ENCODE measurements around the gene NRF1.
"Not testable (repeated sequence)": the region's sequence is repeated elsewhere in the genome, so short reads cannot be mapped to it uniquely, and the experiment has no call there.

Gene NRF1

DNA sequence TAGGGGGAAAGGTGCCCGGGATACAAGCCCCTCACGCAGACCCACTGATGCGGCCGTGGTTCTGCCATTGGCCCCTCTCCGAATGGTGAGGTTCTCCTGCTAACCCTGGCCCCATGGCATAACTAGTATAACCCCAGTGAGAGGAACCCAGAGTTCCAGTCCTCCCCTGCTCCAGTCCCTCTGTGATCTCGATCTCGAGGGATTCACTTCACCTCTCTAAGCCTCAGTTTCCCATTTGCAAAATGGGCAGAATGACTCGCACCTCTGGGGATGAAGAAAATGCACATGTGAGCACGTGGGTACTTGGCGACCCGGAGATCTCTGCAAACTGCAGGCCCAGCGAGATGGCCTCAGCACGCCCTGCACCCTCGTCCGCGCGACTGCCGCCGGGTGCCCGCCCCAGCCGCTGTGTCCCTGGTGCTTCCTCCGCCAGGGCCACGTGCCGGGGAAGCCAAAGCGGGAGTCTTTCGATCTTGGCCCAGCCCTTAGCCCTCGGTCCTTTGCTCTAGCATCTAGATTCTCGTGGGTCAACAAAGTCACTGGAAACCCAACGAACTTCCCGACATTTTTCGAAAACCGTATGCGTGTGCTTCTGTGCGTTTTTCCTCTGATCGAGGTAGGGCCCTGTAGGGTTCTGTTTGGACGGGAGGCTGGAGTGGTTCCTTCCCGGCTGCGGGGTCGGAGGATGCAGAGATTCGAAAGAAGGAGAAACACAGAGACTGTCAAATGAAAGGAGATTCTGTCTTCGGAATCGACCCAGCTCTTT is 171.5 kb downstream of the NRF1 start:
- no peak for DNase-seq (ENCODE audit: low spot score)

DNA sequence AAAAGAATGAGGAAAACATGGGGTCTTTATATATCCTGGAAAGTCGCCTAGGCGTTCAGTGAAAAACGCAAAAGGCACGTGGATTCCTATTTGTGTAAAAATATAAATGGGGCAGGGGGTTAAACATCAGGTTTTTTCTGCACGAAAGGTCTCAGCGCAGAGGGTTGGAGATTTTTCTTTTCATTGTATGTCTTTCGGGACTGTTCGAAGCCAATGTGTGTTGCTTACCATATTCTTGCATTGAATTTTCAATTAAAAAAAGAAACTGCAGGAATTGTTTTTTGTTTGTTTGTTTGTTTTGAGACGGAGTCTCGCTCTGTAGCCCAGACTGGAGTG is 172.0 kb downstream of the NRF1 start:
- no peak for DNase-seq (ENCODE audit: low spot score)

DNA sequence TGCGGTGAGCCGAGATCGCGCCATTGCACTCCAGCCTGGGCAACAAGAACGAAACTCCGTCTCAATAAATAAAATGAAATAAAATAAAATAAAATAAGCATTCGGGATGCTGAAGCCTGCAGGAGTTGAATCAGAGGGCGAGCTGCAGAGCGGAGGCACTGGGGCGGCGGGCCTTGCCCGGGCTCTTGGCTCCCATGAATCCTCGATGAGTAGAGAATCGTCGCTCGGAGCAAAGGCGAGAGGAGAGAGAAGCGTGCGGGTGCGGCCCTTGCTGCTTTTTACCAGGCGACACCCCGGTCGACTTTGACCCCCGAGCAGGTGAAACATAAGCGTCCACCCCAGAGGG is 172.9 kb downstream of the NRF1 start:
- DNase-seq (ENCODE audit: low spot score): no peak

DNA sequence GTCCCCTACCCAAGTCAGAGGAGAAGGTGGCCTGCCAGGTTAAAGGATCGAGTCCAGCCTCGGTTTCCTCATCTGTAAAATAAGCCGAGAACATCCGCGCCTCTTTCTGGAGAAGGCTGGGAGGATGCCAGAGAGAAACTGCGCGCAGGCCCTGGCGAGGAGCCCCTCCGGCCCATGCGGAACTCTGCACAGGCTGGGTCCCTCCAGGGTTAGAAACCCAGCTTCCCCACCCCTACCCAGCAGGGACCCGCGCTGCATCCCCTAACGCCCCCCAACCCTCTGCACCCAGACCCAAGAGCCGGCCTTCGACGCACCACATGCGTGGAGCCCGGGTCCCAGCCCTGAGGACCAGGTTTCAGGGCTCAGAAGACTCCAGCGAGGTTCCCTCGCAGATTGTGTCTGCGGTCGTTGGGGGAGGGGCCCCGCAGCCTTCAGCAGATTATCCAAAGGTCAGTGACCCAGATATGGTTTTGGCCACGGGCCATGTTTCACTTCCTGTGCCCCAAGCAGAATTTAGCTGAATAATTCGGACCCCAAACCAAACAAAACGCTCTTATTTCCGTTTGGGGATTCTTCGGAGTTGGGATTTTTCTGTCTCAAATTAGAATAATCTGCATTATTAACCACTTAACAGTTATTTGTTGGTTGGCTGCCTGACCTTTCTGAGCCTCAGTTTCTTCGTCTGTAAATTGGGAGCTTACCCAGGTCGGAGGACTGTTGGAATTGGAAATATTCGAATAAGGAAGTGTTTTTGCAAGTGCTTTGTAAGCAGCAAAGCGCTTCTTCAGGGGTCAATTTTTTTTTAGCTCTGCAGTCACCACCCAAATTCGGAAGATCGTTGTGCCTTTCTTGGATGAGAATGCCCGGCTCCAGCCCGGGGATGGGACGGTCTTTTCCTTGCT is 173.5 kb downstream of the NRF1 start:
- DNase-seq (ENCODE audit: low spot score): no peak

DNA sequence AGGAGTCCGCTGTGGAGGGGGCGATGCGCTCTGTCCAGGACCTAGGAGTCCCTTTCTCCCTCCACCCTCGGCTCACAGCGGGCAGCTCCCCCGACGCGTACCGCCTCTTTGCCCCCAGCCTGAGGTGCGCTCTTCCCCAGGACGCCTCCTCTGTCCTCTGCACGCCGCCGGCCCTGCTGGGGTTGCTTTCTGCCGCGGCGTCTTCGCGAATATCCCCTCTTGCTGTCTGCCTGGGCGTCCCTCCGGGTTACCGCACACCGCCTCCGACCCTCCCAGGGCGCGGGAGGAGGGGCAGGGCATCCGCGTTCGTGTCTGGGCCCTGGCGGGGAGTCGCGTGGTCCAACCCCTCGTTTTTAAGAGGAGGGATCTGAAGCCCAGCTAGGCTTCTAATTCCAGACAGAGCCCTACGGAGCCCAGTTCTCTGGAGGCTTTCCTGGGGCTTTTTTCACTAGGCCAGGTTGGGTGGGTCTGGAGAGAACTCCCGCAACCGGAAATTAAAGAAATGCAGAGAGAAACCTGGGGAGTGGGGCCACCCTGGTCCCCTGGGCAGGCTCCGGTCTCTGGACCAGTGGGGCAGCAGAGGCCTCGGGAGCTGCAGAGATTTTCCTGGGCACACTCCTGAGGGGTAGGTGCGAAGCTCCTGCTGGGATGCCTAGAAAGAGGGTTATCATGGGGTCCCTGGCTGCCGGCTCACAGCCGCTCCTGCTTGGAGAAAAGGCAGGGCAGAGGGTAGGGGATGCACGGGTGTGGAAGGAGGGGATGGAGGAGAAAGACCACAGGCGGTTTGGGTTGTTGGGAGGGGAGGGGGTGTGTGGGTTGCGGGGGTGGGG is 174.4 kb downstream of the NRF1 start:
- no peak for DNase-seq (ENCODE audit: low spot score)

DNA sequence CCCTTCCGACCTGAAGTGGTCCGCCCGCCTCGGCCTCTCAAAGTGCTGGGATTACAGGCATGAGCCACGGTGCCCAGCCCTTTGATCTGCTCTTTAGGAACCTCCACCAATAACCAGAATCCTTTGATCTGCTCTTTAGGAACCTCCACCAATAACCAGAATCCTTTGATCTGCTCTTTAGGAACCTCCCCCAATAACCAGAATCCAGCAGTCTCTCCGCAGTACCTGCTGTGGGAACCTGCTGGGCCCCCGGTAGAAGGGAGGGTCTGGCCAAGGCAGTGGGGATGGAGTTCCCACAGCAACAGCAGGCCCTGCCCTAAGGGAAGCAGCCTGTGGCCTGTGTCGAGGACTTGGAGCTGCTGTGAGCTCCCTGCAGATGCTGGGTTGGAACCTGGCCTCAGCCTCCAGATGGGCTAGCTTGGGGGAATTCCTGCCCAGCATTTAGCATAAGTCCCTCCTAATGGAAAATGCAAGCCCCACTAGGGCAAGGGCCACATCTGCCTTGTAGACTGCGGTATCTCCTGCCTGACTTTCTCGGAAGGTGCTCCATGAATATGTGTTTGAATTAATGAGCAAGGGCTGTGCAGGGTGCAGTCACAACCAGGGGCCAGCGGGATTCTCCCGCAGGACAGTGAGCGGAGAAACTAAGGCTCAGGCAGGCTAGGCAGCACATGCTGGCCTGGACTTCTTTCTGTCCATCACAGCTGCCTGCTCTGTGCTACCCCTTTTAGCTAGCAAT is 175.5 kb downstream of the NRF1 start:
- no peak for DNase-seq (ENCODE audit: low spot score)

DNA sequence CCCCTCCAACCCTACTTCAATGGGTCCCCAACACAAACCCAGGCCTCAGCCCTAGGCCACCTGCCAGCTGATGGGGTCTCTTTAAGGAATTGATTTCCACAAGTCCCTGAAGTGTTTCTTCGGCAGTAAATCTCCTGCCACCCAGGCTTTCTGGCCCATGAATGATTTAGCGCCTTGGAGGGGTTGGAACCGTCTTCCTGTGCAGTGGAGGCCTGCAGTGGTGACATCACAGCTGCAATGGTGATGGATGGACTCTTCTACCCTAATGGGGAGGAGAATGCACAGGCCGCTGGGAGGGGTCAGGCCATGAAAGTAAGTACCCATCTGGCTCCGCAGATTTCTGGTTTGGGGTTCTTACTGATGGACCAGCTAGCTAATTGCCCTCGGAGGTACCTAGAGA is 177.5 kb downstream of the NRF1 start:
- DNase-seq (ENCODE audit: low spot score): no peak

DNA sequence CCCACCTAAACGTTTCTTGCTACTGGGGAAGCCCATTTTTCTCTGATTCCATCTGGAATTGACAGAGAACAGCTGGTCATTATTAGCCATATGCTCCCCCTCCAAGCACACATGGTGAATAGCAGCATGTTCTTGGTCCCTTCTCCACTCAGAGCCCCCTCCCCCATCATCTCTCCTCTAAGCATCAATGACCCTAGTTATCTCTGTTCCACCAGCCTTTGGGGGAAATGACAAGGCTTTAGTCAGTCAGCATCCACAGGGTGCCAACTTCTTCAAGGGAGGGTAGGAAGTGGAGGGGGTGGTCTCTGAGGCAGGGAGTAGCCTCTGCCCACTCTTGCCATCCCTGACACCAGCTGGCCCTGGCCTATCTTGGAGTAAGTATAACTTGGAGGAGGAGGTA is 178.1 kb downstream of the NRF1 start:
- no peak for DNase-seq (ENCODE audit: low spot score)

DNA sequence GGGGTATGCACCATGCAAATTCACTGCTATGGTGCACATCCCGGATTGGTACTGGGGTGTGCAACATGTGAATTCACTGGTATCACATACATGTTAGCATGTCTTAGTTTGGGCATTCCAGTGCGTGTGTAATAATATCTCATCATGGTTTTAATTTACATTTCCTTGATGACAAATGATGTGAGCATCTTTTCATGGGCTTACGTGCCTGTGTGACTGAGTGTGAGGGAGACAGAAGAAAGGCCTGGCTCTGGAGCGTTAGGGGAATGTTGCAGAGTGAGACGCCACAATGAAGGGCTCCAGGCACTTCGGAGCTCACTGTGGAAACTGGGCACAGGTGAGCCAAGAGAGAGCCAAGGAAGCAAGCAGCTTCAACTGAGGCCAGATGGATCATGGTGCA is 178.6 kb downstream of the NRF1 start:
- DNase-seq (ENCODE audit: low spot score): no peak

DNA sequence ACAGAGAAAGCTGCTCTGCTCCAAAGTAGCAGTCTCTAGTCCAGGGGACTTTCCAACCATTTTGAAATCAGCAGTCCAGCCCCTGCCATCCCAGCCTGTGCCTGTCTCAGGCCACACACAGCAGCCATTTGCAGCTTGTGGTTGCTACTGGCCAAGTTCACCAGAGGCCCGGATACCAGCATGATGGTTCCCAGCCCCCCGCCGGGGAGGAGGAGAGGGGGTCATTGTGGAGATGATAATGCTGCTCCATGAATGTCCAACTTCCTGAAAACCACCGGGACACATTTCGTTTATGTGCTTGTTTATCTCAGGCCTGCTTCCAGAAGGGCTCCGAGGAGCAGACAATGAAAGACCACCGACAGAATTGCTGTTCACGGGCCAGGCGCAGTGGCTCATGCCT is 181.2 kb downstream of the NRF1 start:
- DNase-seq (ENCODE audit: low spot score): no peak

DNA sequence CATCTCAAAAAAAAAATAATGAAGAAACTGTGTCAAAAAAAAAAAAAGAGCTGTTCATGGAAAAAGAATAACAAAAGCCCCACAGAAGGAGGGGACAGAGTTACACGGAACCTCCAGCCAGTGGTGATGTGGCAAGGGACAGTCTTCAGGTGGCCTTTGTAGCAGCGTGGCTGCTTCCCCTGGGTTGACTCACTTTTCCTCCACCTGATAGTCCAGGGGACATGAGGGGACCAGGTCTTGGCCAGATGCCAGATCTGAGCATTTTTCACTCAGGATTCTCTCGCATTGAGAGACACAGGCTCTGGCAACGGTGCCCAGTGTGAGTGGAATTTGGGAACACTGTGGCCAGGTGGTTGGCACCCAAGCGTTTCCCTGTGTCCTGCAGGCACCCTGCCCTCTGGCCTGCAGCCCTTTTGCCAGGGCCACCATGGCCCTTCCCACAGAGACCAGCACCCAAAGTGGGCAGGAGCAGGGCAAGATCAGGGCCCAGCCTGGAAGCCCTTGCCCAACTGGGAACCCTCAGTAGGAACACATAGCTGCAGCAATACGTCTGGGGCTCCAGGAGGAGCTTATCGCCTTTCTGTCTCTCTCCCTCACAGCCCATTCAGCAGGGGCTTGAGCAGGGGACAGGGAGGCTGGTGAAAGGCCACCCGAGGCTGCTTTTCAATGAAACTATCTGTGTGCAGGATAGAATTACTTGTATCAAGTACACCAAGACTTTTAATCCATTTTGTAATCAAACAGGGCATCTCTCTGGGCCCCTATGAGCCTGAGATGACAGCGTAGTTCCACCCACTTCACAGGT is 182.2 kb downstream of the NRF1 start:
- DNase-seq (ENCODE audit: low spot score): no peak

DNA sequence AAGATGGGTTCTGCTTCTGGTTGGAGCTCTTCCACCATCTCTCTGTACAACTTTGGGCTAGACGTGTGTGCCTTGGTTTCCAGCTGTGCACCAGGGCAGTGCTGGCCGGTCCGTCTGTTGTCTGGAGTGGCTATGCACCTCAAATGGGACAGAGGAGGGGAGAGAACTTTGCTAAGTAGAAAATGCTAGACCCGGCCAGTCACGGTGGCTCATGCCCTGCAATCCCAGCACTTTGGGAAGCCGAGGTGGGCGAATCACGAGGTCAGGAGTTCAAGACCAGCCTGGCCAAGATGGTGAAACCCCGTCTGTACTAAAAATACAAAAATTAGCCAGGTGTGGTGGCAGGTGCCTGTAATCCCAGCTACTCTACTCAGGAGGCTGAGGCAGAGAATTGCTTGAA is 182.9 kb downstream of the NRF1 start:
- not testable (repeated sequence) for DNase-seq (ENCODE audit: low spot score)

DNA sequence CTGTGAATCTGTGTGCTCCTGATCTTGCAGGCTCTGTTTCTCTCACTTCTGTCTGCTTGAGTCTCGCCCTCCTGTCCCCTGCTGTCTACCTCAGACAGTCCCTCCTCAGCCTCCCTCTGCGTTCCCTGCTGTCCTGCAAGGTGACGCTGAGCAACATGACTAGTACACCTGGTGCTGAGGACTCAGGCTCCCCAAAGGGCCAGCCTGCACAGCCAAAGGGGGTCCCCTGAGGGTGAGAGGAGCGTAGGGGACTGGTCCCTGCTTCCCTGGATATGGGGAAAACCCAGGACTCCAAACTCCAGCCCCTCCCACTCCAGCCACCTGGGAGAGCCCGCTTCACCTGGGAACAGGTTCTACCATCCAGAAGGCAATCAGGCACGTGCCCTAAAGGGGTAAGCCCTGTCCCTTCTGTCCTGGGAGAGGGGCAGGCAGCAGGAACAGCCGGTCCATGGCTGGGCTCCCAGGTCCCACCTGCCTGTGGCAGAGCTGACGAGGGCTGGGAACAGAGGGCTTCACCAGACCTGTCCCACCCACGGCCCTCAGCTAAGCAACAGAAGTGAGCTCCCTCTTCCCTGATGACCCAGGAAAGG is 184.8 kb downstream of the NRF1 start:
- DNase-seq (ENCODE audit: low spot score): no peak

DNA sequence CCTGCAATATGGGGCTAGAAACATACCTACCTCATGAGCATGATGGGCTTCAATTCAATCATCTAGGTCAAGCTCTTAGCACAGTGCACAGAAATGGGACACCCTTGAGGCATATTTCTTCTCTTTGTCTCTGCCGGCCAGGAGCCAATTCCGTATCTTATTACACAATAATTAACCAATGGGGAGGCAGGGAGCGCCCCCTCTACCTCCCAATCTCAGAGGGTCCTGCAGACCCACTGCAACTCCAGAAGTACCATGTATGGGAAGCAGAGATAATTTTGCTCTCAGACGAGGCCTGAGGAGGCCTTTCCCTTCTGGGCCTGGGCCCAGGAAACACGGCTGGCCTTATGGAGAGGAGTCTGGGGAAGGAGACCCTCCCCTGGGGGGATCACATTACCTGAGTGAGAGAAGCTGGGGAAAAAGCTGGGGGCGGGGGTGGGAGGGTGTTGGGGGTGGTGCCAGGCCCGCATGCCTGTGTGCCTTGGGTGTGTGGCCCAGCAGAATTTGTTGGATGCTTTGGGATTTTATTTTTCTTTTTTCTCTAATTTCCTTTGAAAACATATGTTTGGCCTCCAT is 185.8 kb downstream of the NRF1 start:
- DNase-seq (ENCODE audit: low spot score): no peak

DNA sequence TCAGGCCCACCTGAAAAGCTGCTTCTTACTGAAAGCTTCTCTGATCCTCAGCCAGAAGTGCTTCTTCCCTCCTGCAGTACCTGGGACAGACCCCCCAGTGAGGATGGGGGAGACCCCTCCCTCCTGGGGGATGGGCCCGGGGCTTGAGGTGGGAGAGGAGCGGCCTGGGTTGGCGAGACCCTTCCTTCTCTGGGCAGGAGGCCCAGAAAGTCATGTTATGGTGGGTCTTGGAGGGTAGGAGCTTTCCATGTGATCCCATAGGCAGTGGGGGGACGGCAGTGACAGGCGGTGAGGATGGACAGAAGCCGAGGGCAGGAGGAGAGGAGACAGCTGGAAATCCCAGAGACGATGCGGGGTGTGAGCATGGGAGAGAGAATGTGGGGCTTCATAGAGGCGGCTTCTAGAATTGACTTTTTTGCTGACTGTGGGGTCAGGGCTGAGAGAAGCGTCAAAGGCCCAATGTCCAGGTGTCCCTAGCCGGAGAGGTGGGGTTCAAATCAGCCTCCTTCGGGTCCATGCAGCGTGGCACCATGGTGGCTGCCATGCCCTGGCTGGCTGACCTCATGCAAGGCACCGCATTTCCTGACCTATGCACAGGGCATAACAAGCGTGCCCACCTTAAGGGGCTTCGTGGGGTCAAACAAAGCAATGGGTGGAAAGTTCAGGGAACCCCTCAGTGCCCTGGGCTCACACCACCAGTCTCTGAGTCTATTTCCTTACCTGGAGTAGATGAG is 187.3 kb downstream of the NRF1 start:
- DNase-seq (ENCODE audit: low spot score): no peak

DNA sequence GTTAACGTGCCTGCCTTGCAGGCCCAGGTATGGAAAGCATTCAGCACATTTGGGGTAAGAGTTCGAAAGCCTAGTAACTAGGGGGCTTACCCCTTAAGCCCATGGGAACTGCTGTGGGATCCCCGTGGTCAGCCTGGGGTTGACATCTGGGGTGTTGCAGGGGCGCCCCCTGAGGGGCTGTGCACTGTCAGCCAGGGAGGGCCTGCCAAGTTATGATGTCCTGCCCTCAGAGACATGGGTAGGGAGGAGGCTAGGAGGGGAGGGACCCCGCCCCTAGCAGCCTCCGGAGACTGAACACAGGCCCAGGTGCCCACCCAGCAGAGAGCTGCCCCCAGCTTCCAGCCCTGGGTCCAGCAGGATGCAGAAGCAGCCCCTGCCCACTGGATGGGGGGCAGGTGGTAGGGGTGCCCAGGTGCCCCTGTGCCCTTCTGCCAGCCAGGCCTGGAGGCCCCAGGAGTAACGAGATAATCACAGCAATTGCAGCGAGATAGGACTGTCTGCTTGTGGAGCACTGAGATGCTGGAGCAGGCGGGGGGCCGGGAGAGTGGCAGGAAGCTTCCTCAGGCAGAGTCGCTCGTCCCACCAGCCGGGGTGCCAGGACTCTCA is 187.9 kb downstream of the NRF1 start:
- DNase-seq (ENCODE audit: low spot score): no peak

DNA sequence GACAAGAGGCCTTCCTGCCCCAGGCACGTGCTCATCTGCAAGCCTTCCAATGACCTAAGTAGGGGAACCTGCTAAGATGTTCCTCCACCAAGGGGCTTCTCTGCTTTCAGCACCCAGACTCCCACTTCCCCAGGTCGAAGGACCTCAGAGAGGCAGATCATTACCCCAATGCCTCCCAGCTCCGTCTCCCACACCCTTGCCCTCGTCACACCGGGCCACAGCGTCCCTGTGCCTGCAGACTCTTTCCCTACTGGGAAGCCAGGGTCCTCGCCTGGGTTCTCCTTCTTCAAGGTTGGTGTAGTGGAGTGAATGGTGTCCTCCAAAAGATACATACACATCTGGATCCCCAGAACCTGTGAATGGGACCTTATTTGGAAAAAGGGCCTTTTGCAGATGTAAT is 189.4 kb downstream of the NRF1 start:
- no peak for DNase-seq (ENCODE audit: low spot score)

DNA sequence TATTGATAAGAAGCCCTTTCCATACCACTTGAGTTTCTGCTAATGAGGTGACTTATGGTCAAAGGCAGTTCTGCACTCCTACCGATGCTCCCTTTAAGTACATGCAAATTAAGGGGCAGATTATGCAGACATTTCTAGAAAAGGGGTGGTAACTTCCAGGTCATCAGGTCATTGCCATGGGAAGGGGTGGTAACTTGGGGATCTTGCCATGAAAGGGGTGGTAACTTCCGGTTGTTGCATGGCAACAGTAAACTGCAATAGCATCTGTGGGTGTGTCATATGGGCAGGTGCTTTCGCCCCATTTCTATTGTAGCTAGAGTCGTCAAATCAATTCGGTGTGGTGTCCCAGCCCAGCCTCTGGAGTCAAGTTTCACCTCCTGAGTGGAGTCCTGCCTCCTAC is 190.4 kb downstream of the NRF1 start:
- DNase-seq (ENCODE audit: low spot score): no peak

DNA sequence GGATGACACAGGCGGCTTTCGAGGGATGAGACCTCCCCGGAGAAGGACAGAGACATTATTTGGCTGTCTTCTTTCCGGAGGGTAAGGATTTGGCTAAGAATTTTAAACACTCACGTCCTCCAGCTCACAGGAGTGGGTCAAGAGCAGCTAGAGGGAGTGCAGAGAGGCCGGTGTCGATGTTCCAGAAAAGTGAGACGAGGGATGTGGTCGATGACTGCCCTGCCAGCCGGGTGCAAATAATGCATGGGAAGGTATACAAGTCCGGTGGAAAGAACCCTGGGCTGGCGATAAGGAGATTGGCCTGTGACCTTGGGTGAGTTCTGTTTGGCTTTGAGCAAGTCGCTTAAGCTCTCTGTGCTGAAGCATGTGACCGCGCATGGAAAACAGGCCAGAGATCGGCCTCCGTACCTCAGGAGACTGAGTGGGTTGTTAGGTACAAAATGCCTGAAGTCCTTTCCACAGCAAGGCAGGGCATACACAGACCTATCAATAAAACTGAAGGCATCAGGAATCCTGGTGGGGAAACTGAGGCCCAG is 192.1 kb downstream of the NRF1 start:
- no peak for DNase-seq (ENCODE audit: low spot score)
